K562 (cell line): ENCODE data around the gene ANKRD49. TPM values are rescaled to one million over a fixed set of nuclear protein-coding genes. Genes with fewer than 3 reads are reported as not detected.
A peak's percentile ranks its signal among the peaks of the same experiment; 100 is the strongest.

Experiments
- ATF7 ChIP-seq: fragments of 450-650 bp; IDR thresholded peaks from 2 replicates; pipeline ENCODE4 v1.7.1; 2014; ENCODE audit warnings: mild to moderate bottlenecking, moderate library complexity
- CAMTA2 ChIP-seq: fragments of 250-450 bp; sonication (Bioruptor Pico); conservative IDR thresholded peaks from 2 replicates; pipeline ENCODE4 v1.5.1; 2022
- HDAC8 ChIP-seq: fragments of 450-650 bp; IDR thresholded peaks from 2 replicates; pipeline ENCODE4 v1.6.1; 2016; ENCODE audit warnings: mild to moderate bottlenecking, missing genetic modification characterization, moderate library complexity, missing compliant biosample characterization
- MTA1 ChIP-seq: fragments of 450-650 bp; IDR thresholded peaks from 2 replicates; pipeline ENCODE4 v1.6.1; 2017; ENCODE audit warnings: borderline replicate concordance
- MTA3 ChIP-seq: fragments of 450-650 bp; formaldehyde crosslinking; IDR thresholded peaks from 2 replicates; pipeline ENCODE4 v1.6.1; 2017; ENCODE audit warnings: mild to moderate bottlenecking, borderline replicate concordance
- NCOA4 ChIP-seq: fragments of 450-650 bp; IDR thresholded peaks from 2 replicates; pipeline ENCODE4 v1.6.1; 2018; ENCODE audit warnings: mild to moderate bottlenecking; ENCODE audit not compliant: partially characterized antibody
- NFXL1 ChIP-seq: fragments of 450-650 bp; formaldehyde crosslinking; IDR thresholded peaks from 2 replicates; pipeline ENCODE4 v1.4.0; 2021; ENCODE audit warnings: mild to moderate bottlenecking
- POLR2G ChIP-seq: fragments of 200-400 bp; formaldehyde crosslinking; IDR thresholded peaks from 2 replicates; pipeline ENCODE4 v1.6.1; 2017; ENCODE audit warnings: low read depth, mild to moderate bottlenecking, antibody characterized with exemption, low read length, moderate library complexity
- RBM15 ChIP-seq: fragments of 200-400 bp; formaldehyde crosslinking; IDR thresholded peaks from 2 replicates; pipeline ENCODE4 v1.6.1; 2018; ENCODE audit warnings: mild to moderate bottlenecking, low read length, moderate library complexity; ENCODE audit not compliant: insufficient read depth
- RCOR1 ChIP-seq, 2 experiments: IDR thresholded peaks; 2 replicates each; pipeline ENCODE4 v1.6.1; 2012; ENCODE audit warnings: low read depth in 2 of 2, low read length in 2 of 2, borderline replicate concordance in 1 of 2, improper control_type of control experiment in 1 of 2
- SAFB2 ChIP-seq: fragments of 200-400 bp; formaldehyde crosslinking; IDR thresholded peaks from 2 replicates; pipeline ENCODE4 v1.6.1; 2018; ENCODE audit warnings: borderline replicate concordance, low read length, low read depth, moderate library complexity; ENCODE audit not compliant: severe bottlenecking
- SMARCB1 ChIP-seq: IDR thresholded peaks from 2 replicates; pipeline ENCODE4 v1.6.1; 2011; ENCODE audit warnings: improper control_type of control experiment, low read depth; ENCODE audit not compliant: insufficient read length
- SPI1 ChIP-seq: IDR thresholded peaks from 2 replicates; pipeline ENCODE4 v1.6.1; 2011; ENCODE audit warnings: low read depth, low read length, control low read depth, borderline replicate concordance
- TSHZ1 ChIP-seq: fragments of 250-450 bp; sonication (Bioruptor Pico); IDR thresholded peaks from 2 replicates; pipeline ENCODE4 v1.4.0; 2020; ENCODE audit warnings: mild to moderate bottlenecking, moderate library complexity
- USF1 ChIP-seq: sonication (generic); formaldehyde crosslinking; IDR thresholded peaks from 2 replicates; pipeline ENCODE4 v1.9.0; 2022; ENCODE audit warnings: mild to moderate bottlenecking, missing genetic modification reagents
- ZBTB7A ChIP-seq: IDR thresholded peaks from 2 replicates; pipeline ENCODE4 v1.6.1; 2011; ENCODE audit warnings: low read depth, mild to moderate bottlenecking, low read length, moderate library complexity, borderline replicate concordance; ENCODE audit not compliant: control insufficient read depth
- ZNF133 ChIP-seq: fragments of 250-450 bp; sonication (Bioruptor Pico); IDR thresholded peaks from 2 replicates; pipeline ENCODE4 v1.4.0; 2020; ENCODE audit warnings: mild to moderate bottlenecking
- ZNF134 ChIP-seq: fragments of 250-450 bp; sonication (Bioruptor Pico); conservative IDR thresholded peaks from 2 replicates; pipeline ENCODE4 v1.4.0; 2020
- ZNF224 ChIP-seq: sonication (generic); formaldehyde crosslinking; IDR thresholded peaks from 2 replicates; pipeline ENCODE4 v1.8.0; 2022; ENCODE audit warnings: mild to moderate bottlenecking, missing genetic modification reagents
- ZNF232 ChIP-seq: sonication (generic); formaldehyde crosslinking; IDR thresholded peaks from 2 replicates; pipeline ENCODE4 v1.8.0; 2022; ENCODE audit warnings: mild to moderate bottlenecking, missing genetic modification reagents
- ZNF644 ChIP-seq: fragments of 200-800 bp; sonication (Bioruptor generic); IDR thresholded peaks from 2 replicates; pipeline ENCODE4 v1.6.1; 2016; ENCODE audit warnings: low read depth, missing genetic modification characterization, missing compliant biosample characterization
- ZNF699 ChIP-seq: fragments of 250-450 bp; sonication (Bioruptor Pico); IDR thresholded peaks from 2 replicates; pipeline ENCODE4 v1.8.0; 2021; ENCODE audit warnings: mild to moderate bottlenecking, moderate library complexity; ENCODE audit not compliant: insufficient replicate concordance
- polyA plus RNA-seq, 8 experiments: library from polyadenylated mRNA; depleted of rRNA in 4 of 8; stranded (reverse) in 5 of 8; unstranded in 3 of 8; fragments of >200 nt; fragmentation: Nextera tagmentation in 2 of 8; fragmentation: Illumina TruSeq in 1 of 8; extraction: Ambion mirVana in 2 of 8; extraction: Trizol in 1 of 8; gene quantifications; 2 replicates each; pipeline versions ENCODE4 v1.2.1 to v1.2.3, GENCODE V29; 2011 to 2014; ENCODE audit warnings: inconsistent platforms in 1 of 8, missing spikeins in 1 of 8
- total RNA-seq, 7 experiments: library from RNA; depleted of rRNA in 6 of 7; stranded (reverse); fragments of >200 nt in 6 of 7; fragmentation: Illumina TruSeq in 2 of 7; extraction: Trizol in 2 of 7; gene quantifications; 2 replicates each; pipeline versions ENCODE4 v1.2.1 to v1.2.3, GENCODE V29; 2011 to 2021; ENCODE audit warnings: low replicate concordance in 1 of 7
- TF ChIP-seq, protein P1 (sequence below): IDR thresholded peaks from 2 replicates; pipeline ENCODE4 v1.6.1; 2016; ENCODE audit warnings: missing genetic modification characterization, missing compliant biosample characterization

ANKRD49 gene
- total and polyA plus RNA-seq, 9 of the 15 experiments (the other 6 are each of a cell fraction or from before 2014, with no cell fraction given): 13.4 to 43.5 (median 30.6) TPM

DNA sequence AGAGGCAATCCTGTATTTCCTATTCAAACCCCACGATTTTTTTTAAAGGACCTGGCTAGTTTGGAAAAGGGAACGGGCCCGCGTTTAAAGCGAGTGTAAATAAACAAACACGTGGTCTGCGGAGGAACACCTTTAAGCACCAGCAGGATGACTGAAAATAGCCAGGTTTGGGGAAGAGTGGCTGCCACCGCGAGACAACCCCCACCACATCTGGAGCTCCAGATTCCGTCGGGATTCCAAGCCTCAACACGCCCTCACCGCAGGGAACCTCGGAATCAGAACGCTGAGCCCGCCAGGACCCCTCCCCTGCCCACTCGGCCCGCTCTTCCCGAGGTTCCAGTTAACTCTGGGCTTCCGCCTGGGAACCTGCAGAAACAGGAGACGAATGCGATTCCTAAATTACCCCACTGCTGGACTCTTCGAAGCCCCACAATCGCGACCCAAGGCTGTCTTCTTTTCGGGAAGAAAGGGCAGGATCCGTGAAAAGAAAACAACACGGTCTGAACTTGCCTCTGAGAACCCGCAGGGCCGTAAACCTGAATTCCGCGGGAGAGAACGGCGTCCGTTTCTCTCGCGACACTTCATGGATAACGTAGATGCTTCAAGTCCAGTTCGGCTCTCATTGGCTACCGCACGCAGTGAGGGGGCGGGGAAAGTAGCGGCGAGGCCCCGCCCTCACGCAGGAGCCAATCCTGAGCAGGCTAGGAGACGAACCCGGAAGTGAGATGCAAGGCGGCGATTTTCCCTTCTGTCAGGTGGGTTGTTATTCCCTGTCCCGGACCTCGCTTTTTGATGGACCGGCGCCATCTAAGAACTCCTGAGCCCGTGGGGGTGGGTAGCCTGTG, at the start of gene ANKRD49, which contains the start of gene MRE11 (continued):
- TF ChIP-seq TSHZ1 (no peak), CAMTA2 (CRISPR knock-in tag) (no peak), MTA3 (peak; percentile 30; the same call in 1 of the 2 replicates), MTA1 (no peak), ZNF133 (CRISPR knock-in tag) (no peak), ZNF699 (CRISPR knock-in tag) (no peak), ZNF644 (no peak), ZNF224 (CRISPR knock-in tag) (no peak), ZNF232 (no peak), SAFB2 (no peak), HDAC8 (tag) (no peak), USF1 (CRISPR knock-in tag) (0 out of 2 replicates have a peak, but pooled peaks have one; percentile 6), ZBTB7A (peak; percentile 36; the same call in 1 of the 2 replicates), NCOA4 (no peak), RBM15 (no peak), ATF7 (peak; percentile 66; the same call in 1 of the 2 replicates), SPI1 (0 out of 2 replicates have a peak, but pooled peaks have one; percentile 19), NFXL1 (CRISPR knock-in tag) (no peak), RCOR1 (IDR thresholded peaks at IDR 0.05; ENCODE audit: borderline replicate concordance in 1 of 2, low read depth in 2 of 2, low read length in 2 of 2) (no peak), SMARCB1 (no peak), POLR2G (peak; percentile 81), ZNF134 (CRISPR knock-in tag) (no peak)
- TF ChIP-seq, protein P1, sequence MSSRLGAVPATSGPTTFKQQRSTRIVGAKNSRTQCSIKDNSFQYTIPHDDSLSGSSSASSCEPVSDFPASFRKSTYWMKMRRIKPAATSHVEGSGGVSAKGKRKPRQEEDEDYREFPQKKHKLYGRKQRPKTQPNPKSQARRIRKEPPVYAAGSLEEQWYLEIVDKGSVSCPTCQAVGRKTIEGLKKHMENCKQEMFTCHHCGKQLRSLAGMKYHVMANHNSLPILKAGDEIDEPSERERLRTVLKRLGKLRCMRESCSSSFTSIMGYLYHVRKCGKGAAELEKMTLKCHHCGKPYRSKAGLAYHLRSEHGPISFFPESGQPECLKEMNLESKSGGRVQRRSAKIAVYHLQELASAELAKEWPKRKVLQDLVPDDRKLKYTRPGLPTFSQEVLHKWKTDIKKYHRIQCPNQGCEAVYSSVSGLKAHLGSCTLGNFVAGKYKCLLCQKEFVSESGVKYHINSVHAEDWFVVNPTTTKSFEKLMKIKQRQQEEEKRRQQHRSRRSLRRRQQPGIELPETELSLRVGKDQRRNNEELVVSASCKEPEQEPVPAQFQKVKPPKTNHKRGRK (tag): no peak
